Psoas muscle (tissue), 8 donors: ENCODE results near the gene TMSB10. TPM values are rescaled to one million over a fixed set of nuclear protein-coding genes. Genes with fewer than 3 reads are reported as not detected.
A peak's percentile ranks its signal among the peaks of the same experiment; 100 is the strongest.

Source experiments
- ATAC-seq, 4 donors: fragments of 200-7000 bp; cut with Tn5 transposase; one replicate each; pipeline ENCODE4 v1.9.1; 2020; ENCODE audit warnings: moderate library complexity in 3 of 4, mild to moderate bottlenecking in 2 of 4
- DNase-seq, 2 donors: peaks; one replicate each; pipeline ENCODE4 v3.0.0-alpha.2; 2020
- H3K27ac ChIP-seq: fragments of 200-600 bp; one replicate; pipeline ENCODE4 v1.8.0; 2022
- H3K27me3 ChIP-seq, 3 donors: fragments of 200-600 bp in 1 of 3; one replicate each; pipeline versions ENCODE4 v1.6.1 to v1.8.0; 2013 to 2022; ENCODE audit warnings: low read length in 2 of 3, mild to moderate bottlenecking in 2 of 3, moderate library complexity in 1 of 3; ENCODE audit not compliant: insufficient read depth in 3 of 3
- H3K36me3 ChIP-seq, 2 donors: fragments of 200-600 bp in 1 of 2; one replicate each; pipeline versions ENCODE4 v1.6.1 to v1.8.0; 2013 to 2022; ENCODE audit warnings: low read depth in 1 of 2, mild to moderate bottlenecking in 1 of 2, moderate library complexity in 1 of 2; ENCODE audit not compliant: insufficient read depth in 1 of 2
- H3K4me1 ChIP-seq: fragments of 200-600 bp; one replicate; pipeline ENCODE4 v1.8.0; 2022
- H3K4me3 ChIP-seq: fragments of 200-600 bp; one replicate; pipeline ENCODE4 v1.8.0; 2022; ENCODE audit warnings: mild to moderate bottlenecking
- H3K9me3 ChIP-seq: fragments of 200-600 bp; one replicate; pipeline ENCODE4 v1.8.0; 2022
- WGBS, 3 donors: extraction: QIAGEN DNeasy Blood & Tissue Kit; methylation state at CpG; one replicate each; pipeline versions ENCODE4 v1.1.6 to v1.1.7; 2013; 5-methylcytosine and 5-hydroxymethylcytosine counted together
- intact Hi-C, 2 donors: fragments of 100-400 bp; cut with DNase I; formaldehyde crosslinking; loops; one replicate each; pipeline versions ENCODE4 v1.11.0 to v1.14.2; 2022
- polyA plus RNA-seq, 3 donors: library from polyadenylated mRNA; stranded (reverse); fragments of 200-250 nt; gene quantifications; one replicate each; pipeline ENCODE4 v1.2.3, GENCODE V29; 2013
- total RNA-seq, 4 donors: library from RNA; stranded (reverse); fragmentation: NEBNext Ultra II Directional in 2 of 4; extraction: Animal tissue kit (Norgen Biotek cat#: 25700) in 2 of 4; gene quantifications; one replicate each; pipeline versions ENCODE4 v1.2.1 to v1.2.4, GENCODE V29; 2021 to 2023
- TF ChIP-seq, protein P1 (sequence below): fragments of 200-600 bp; IDR thresholded peaks from one replicate; pipeline ENCODE4 v1.8.0; 2022; ENCODE audit warnings: antibody characterized with exemption
- donor health status: healthy with polysubstance abuse.
- donor health status: DM: no; HTN: no; CAD: no; lungs with moderate emphysema.
- donor health status: Bipolar disorder and iron deficiency.
- donor health status: healthy.
- donor health status: DM: yes; HTN: yes; CAD: no.
- donor health status: DM: no; HTN: no; CAD: no.
- donor health status: DM: no; HTN: no; CAD: no.
- donor health status: DM: yes; HTN: yes; CAD: no.

Gene TMSB10
- total and polyA plus RNA-seq, 7 donors, result 181 to 849 (median 284) TPM

DNA sequence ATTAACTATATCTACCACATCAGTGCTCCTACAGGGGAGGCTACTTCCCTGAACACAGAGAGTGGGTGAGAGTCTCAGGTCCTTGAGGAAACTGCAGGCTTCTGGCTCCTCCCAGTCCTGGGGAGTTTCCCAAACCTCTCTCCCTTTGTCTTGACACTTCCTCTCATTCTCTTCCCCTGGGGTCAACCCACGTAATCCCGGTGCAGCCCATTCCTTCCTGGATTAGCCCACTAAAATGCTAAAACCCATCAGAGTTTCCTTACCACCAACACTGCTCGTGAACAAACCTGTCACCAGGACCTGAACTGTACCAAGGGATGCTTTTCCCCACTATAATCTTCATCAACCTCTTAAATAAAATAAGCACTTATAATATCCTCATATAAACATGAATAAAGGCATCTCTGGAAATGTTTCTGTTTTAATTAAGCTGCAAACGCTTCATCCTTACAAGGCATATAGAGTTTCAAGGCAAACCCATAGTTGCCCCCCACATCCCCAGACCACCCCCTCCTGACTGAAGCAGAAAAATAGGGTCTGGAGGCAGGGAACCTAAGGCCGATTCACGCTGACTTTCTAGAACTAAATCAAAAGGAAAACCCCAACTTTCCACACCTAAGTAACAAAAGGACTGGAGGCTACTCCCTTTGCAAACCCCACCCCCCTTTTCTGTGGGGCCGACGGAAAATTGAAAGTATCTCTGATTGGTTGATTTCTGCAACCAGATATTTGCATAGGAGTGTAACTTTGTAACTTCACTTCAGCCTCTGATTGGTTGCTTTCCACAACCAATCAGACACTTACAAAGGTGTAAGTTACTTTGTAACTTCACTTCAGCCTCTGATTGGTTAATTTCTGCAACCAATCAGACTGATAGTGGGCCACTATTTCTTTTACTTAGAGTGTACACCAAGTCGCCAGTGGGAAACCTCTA is 19.0 kb downstream of the TMSB10 start:
- DNase-seq, result no peak
- peak overlapping the region; percentile 56 for H3K27ac ChIP-seq
- H3K4me3 ChIP-seq, result no peak overlapping the region

GRCh38 chr2:84925336-84925723 is 19.9 kb downstream of the TMSB10 start:
- Histone ChIP-seq H3K4me1 (peaks cover 2% of the 10 kb centered on the region), H3K27ac (no peak overlapping the region), H3K36me3 (no peaks in the 10 kb centered on the region), H3K4me3 (no peak overlapping the region), H3K9me3 (no peaks in the 10 kb centered on the region), H3K27me3 (no peaks in the 10 kb centered on the region)
- 96 to 99% (median 98%) methylated on average over 2 of the region's 2 CpGs for WGBS, 3 donors
- intact Hi-C loops, result loop anchor here in 1 of 2 donors (10.0 kb wide), 1 partner anchor 369 kb away; no protein-coding TSS in a partner anchor
- peak in 1 of 4 donors; percentile 4 for ATAC-seq
- TF ChIP-seq, protein P1, sequence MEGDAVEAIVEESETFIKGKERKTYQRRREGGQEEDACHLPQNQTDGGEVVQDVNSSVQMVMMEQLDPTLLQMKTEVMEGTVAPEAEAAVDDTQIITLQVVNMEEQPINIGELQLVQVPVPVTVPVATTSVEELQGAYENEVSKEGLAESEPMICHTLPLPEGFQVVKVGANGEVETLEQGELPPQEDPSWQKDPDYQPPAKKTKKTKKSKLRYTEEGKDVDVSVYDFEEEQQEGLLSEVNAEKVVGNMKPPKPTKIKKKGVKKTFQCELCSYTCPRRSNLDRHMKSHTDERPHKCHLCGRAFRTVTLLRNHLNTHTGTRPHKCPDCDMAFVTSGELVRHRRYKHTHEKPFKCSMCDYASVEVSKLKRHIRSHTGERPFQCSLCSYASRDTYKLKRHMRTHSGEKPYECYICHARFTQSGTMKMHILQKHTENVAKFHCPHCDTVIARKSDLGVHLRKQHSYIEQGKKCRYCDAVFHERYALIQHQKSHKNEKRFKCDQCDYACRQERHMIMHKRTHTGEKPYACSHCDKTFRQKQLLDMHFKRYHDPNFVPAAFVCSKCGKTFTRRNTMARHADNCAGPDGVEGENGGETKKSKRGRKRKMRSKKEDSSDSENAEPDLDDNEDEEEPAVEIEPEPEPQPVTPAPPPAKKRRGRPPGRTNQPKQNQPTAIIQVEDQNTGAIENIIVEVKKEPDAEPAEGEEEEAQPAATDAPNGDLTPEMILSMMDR, result no peak
- DNase-seq, result no peak

More for the DNA sequence above, 19.0 kb downstream of the TMSB10 start:
- intact Hi-C loops, result loop anchor here in 1 of 2 donors (10.0 kb wide), 1 partner anchor 370 kb away; no protein-coding TSS in a partner anchor
- no peak for ATAC-seq
- H3K4me1 ChIP-seq, result peaks cover 3% of the 10 kb centered on the region
- 47 to 54% (median 50%) methylated on average over 9 of the region's 9 CpGs for WGBS, 3 donors
- H3K36me3 ChIP-seq, result no peaks in the 10 kb centered on the region
- TF ChIP-seq, protein P1, result no peak
- no peaks in the 10 kb centered on the region for H3K9me3 ChIP-seq
- no peaks in the 10 kb centered on the region for H3K27me3 ChIP-seq

GRCh38 chr2:84925724-84926376 is 20.4 kb downstream of the TMSB10 start:
- Histone ChIP-seq H3K27me3 (no peaks in the 10 kb centered on the region), H3K27ac (no peak overlapping the region)

GRCh38 chr2:84927275-84927627 is 21.8 kb downstream of the TMSB10 start:
- H3K9me3 ChIP-seq, result no peaks in the 10 kb centered on the region
- H3K4me1 ChIP-seq, result no peaks in the 10 kb centered on the region
- DNase-seq (no peak), ATAC-seq (no peak)
- TF ChIP-seq, protein P1, result no peak
- H3K36me3 ChIP-seq, result no peaks in the 10 kb centered on the region
- peaks cover 0 to 2% (median 0%) of the 10 kb centered on the region in 3 donors for H3K27me3 ChIP-seq
- H3K27ac ChIP-seq, result no peak overlapping the region
- 43 to 45% (median 44%) methylated on average over 3 of the region's 3 CpGs for WGBS, 3 donors
- intact Hi-C loops, result loop anchor here in 1 of 2 donors (2.0 to 10.0 kb wide), 3 partner anchors 88 to 430 kb away; no protein-coding TSS in a partner anchor
- no peak overlapping the region for H3K4me3 ChIP-seq

More at GRCh38 chr2:84925724-84926376, 20.4 kb downstream of the TMSB10 start:
- 5 to 7% (median 6%) methylated on average over 34 of the region's 34 CpGs for WGBS, 3 donors
- no peaks in the 10 kb centered on the region for H3K36me3 ChIP-seq
- intact Hi-C loops, result loop anchor here in 1 of 2 donors (2.0 to 10.0 kb wide), 3 partner anchors 89 to 429 kb away; no protein-coding TSS in a partner anchor
- H3K9me3 ChIP-seq, result no peaks in the 10 kb centered on the region
- TF ChIP-seq, protein P1, result peak; percentile 94
- peak; percentile 84 to 94 (median 87) for ATAC-seq
- peak; percentile 96 for DNase-seq
- H3K4me3 ChIP-seq, result peak overlapping the region; percentile 55
- H3K4me1 ChIP-seq, result no peaks in the 10 kb centered on the region
